PC-3 (cell line): ENCODE measurements around the gene GPC3.

Source experiments
- CTCF ChIP-seq: fragments of 300-600 bp; sonication (generic); conservative IDR thresholded peaks from 2 replicates; pipeline ENCODE4 v1.5.1; 2017; ENCODE audit warnings: antibody characterized with exemption, low read depth, mild to moderate bottlenecking, low read length
- EZH2 ChIP-seq: fragments of 300-600 bp; sonication (generic); IDR thresholded peaks from one replicate; pipeline ENCODE4 v1.6.1; 2017; ENCODE audit warnings: antibody characterized with exemption, mild to moderate bottlenecking, low read length; ENCODE audit not compliant: unreplicated experiment

GRCh38 chrX:133495464-133496391, 489.7 kb downstream of the GPC3 start:
- TF ChIP-seq CTCF (no peak), EZH2 (no peak)
